Parathyroid adenoma (tissue), 2 donors: Measurements from ENCODE around the gene FUT7.

Experiments used
- H2AFZ ChIP-seq: fragments of 300-600 bp; sonication (generic); one replicate; pipeline ENCODE4 v1.7.0; 2017; ENCODE audit warnings: antibody characterized with exemption, mild to moderate bottlenecking
- H3K27ac ChIP-seq: fragments of 300-600 bp; sonication (generic); one replicate; pipeline ENCODE4 v1.7.0; 2017
- H3K27me3 ChIP-seq: fragments of 300-600 bp; sonication (generic); one replicate; pipeline ENCODE4 v1.7.0; 2017; ENCODE audit warnings: low read length; ENCODE audit not compliant: control insufficient read depth, insufficient read depth
- H3K36me3 ChIP-seq: fragments of 300-600 bp; sonication (generic); one replicate; pipeline ENCODE4 v1.7.0; 2017; ENCODE audit warnings: low read length; ENCODE audit not compliant: control insufficient read depth, insufficient read depth
- H3K4me1 ChIP-seq: fragments of 300-600 bp; sonication (generic); one replicate; pipeline ENCODE4 v1.7.0; 2017; ENCODE audit warnings: control low read depth
- H3K4me2 ChIP-seq: fragments of 300-600 bp; sonication (generic); one replicate; pipeline ENCODE4 v1.7.0; 2017; ENCODE audit warnings: low read length
- H3K4me3 ChIP-seq: fragments of 300-600 bp; sonication (generic); one replicate; pipeline ENCODE4 v1.7.0; 2017; ENCODE audit warnings: low read depth, low read length
- H3K79me2 ChIP-seq: fragments of 300-600 bp; sonication (generic); one replicate; pipeline ENCODE4 v1.7.0; 2017; ENCODE audit warnings: control low read depth
- H3K9ac ChIP-seq: fragments of 300-600 bp; sonication (generic); one replicate; pipeline ENCODE4 v1.7.0; 2017; ENCODE audit warnings: mild to moderate bottlenecking
- H3K9me3 ChIP-seq: fragments of 300-600 bp; sonication (generic); one replicate; pipeline ENCODE4 v1.7.0; 2017; ENCODE audit warnings: low read length; ENCODE audit not compliant: control insufficient read depth
- TF ChIP-seq, protein P1 (sequence below): fragments of 300-600 bp; sonication (generic); IDR thresholded peaks from one replicate; pipeline ENCODE4 v1.7.0; 2017; ENCODE audit warnings: antibody characterized with exemption, mild to moderate bottlenecking
- donor health status: primary hyperparathyroidism.

The FUT7 gene

DNA sequence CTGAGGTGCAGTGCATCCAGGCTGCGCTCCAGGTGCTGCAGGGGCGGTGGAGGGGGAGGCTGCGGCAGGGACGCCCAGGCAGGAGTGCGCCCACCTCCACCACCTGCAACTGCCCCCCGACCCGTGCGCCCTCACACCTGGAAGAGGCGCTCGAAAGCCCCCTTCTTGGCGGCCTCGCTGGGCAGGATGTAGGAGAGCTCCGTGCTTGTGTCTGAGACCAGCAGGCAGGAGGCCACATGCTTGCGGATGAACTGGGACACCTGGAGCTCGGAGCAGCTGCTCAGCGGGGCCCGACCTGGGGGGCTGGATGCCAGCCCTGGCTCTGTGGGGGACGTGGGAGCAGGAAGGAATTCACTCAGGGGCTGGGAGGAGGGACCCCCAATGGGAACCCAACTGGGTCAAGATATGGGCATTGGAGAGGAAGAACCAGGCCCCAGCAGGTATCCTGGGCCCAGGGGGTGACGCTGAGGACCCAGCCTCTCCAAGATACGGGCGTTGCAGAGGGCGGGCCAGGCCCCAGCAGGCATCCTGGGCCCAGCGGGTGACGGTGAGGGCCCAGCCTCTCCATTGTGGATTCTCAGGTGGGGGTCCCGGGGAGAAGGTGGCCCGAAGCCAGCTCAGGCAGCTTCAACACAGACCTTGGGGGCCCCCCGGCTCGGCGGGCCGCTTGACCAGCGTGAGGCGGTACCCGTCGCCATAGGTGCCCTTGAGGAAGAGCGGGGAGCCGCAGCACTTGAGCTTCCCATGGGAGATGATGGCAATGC, 16.9 kb downstream of the FUT7 start:
- H3K79me2 ChIP-seq: no peaks in the 10 kb centered on the region
- H3K4me3 ChIP-seq: no peak overlapping the region
- no peak overlapping the region for H3K4me2 ChIP-seq
- H3K4me1 ChIP-seq: no peaks in the 10 kb centered on the region
- H3K27me3 ChIP-seq: no peaks in the 10 kb centered on the region
- H3K27ac ChIP-seq: no peak overlapping the region
- no peak overlapping the region for H2AFZ ChIP-seq
- no peaks in the 10 kb centered on the region for H3K36me3 ChIP-seq
- no peak overlapping the region for H3K9ac ChIP-seq
- TF ChIP-seq, protein P1, sequence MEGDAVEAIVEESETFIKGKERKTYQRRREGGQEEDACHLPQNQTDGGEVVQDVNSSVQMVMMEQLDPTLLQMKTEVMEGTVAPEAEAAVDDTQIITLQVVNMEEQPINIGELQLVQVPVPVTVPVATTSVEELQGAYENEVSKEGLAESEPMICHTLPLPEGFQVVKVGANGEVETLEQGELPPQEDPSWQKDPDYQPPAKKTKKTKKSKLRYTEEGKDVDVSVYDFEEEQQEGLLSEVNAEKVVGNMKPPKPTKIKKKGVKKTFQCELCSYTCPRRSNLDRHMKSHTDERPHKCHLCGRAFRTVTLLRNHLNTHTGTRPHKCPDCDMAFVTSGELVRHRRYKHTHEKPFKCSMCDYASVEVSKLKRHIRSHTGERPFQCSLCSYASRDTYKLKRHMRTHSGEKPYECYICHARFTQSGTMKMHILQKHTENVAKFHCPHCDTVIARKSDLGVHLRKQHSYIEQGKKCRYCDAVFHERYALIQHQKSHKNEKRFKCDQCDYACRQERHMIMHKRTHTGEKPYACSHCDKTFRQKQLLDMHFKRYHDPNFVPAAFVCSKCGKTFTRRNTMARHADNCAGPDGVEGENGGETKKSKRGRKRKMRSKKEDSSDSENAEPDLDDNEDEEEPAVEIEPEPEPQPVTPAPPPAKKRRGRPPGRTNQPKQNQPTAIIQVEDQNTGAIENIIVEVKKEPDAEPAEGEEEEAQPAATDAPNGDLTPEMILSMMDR: no peak
- no peaks in the 10 kb centered on the region for H3K9me3 ChIP-seq

DNA sequence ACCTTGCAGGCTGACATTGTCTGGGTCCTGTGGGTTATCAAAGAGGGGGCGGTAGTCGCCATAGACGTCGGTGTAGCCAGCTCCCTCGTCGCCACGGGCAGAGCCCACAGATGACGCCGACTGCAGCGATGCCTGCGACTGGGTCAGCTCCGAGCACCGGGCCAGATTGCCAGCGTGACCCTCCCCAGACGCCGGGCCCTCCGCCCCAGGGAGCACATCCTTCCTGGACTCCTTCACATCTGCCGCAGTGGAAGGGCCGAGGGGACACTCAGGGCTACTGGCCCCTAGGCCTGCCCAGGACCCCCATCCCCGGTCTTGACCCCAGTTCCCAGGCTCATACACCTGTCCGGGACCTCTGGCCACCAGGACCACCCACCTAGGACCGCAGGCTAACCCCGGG, 17.7 kb downstream of the FUT7 start:
- Histone ChIP-seq H3K4me3 (no peak overlapping the region), H3K79me2 (no peaks in the 10 kb centered on the region), H2AFZ (no peak overlapping the region), H3K4me2 (no peak overlapping the region), H3K9ac (no peak overlapping the region), H3K27ac (no peak overlapping the region), H3K4me1 (no peaks in the 10 kb centered on the region), H3K36me3 (no peaks in the 10 kb centered on the region), H3K27me3 (no peaks in the 10 kb centered on the region), H3K9me3 (no peaks in the 10 kb centered on the region)
- TF ChIP-seq, protein P1: no peak

DNA sequence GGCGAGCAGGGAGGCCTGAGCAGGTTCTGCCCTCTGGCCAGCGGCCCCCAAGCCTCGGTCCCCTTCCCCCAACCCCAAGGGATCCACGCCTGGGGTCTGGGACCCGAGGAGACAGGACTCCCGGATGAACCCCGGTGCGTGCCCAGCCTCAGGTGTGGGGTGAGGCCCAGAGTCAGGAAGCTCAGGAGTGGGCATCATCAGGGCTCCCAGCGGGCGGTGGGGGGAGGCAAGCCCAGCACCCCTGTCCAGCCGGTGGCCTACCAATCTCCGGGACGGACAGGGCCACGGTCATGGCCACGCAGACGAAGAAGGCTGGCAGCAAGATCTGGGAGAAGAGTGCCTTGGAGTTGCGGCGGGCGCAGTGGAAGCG, 18.3 kb downstream of the FUT7 start:
- TF ChIP-seq, protein P1: no peak
- Histone ChIP-seq H3K4me2 (no peak overlapping the region), H3K9me3 (no peaks in the 10 kb centered on the region), H3K4me1 (no peaks in the 10 kb centered on the region), H3K4me3 (no peak overlapping the region), H3K27me3 (no peaks in the 10 kb centered on the region), H3K27ac (no peak overlapping the region), H2AFZ (no peak overlapping the region), H3K79me2 (no peaks in the 10 kb centered on the region), H3K36me3 (no peaks in the 10 kb centered on the region), H3K9ac (no peak overlapping the region)

DNA sequence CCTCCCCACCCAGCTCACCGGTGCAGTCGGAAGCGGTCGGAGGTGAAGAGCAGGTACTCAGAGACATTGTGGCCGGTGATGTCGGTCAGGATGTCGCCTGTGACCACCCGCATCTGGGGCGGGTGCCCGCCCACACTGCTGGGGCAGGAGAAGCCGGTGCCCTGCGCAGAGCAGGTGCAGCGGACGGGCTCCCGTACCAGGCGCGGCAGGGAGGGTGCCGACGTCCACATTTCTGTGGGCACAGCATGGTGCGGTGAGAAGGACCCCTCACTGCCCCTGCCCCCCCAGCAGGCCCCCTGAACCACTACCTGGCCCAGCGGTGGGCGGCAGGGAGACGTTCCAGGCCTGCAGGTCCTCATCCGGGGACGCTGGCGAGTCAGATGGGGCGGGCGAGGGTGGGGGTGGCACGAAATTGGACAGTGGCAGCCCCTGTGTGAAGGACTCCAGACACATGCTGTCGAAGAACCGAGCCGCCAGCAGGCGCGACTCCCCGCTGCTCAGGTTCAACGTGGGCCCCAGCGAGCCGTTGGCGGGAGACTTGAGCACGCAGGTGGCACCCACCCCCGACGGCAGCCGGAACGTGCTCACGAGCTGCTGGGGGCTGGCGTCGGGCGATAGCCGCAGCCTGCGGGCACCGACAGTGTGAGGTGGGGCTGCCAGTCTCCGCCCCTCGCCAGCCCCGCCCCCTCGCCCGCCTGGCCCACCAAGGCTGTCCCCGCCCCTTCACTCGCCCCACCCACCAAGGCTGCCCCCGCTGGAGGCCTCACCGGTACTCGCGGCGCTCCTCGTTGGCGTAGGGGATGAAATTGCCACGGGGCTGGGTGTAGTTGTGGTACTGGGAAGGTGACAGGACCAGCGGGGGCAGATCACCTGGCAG, 19.0 kb downstream of the FUT7 start:
- no peaks in the 10 kb centered on the region for H3K4me1 ChIP-seq
- H3K9me3 ChIP-seq: no peaks in the 10 kb centered on the region
- H3K27me3 ChIP-seq: no peaks in the 10 kb centered on the region
- H3K9ac ChIP-seq: no peak overlapping the region
- H3K36me3 ChIP-seq: no peaks in the 10 kb centered on the region
- H2AFZ ChIP-seq: no peak overlapping the region
- H3K4me3 ChIP-seq: no peak overlapping the region
- TF ChIP-seq, protein P1: no peak
- H3K4me2 ChIP-seq: no peak overlapping the region
- H3K27ac ChIP-seq: no peak overlapping the region
- no peaks in the 10 kb centered on the region for H3K79me2 ChIP-seq
